K562 (cell line): ENCODE data around the gene MAP3K13. TPM values are rescaled to one million over a fixed set of nuclear protein-coding genes. Genes with fewer than 3 reads are reported as not detected.

Experiments
- ATAC-seq: fragments of 200-7000 bp; cut with Tn5 transposase; 3 replicates; pipeline ENCODE4 v1.9.1; 2020; ENCODE audit warnings: moderate library complexity
- BruUV-seq: library from RNA; stranded (reverse); fragments of 400-500 nt; replicated peaks from 2 replicates; lab custom pipeline; 2021; lab: Mats Ljungman, UMichigan
- CTCF ChIA-PET: fragments of 300-600 bp; formaldehyde crosslinking; extraction: SDS; loops from one replicate; lab custom pipeline; 2021; ENCODE audit warnings: low intra/inter-chr PET ratio; lab: Yijun Ruan, JAX
- POLR2A ChIA-PET: fragments of 300-600, 350-650 bp; sonication (Branson Sonifier 250); formaldehyde crosslinking; extraction: SDS; loops from one replicate; lab custom pipeline; 2021; ENCODE audit warnings: antibody characterized with exemption, inconsistent platforms; lab: Yijun Ruan, JAX
- DNase-seq, 4 experiments: peaks; one replicate each; pipeline versions ENCODE4 v3.0.0 to v3.0.0-alpha.2; 2011 to 2018; ENCODE audit warnings: low spot score in 3 of 4, mixed read lengths in 3 of 4; ENCODE audit errors: extremely low read depth in 1 of 4
- FAIRE-seq: peaks from 2 replicates; lab custom pipeline; 2011; peaks lifted over from hg19 to GRCh38; lab: Jason Lieb, UNC
- H2AFZ ChIP-seq: 2 replicates; pipeline ENCODE4 v1.6.0; 2011; ENCODE audit warnings: low read depth, low read length, control low read depth, inconsistent platforms
- H3K27ac ChIP-seq: fragments of 200-600 bp; 3 replicates; pipeline ENCODE4 v1.8.0; 2011; ENCODE audit warnings: low read depth, mild to moderate bottlenecking, control low read depth, inconsistent platforms, low read length, moderate library complexity, mixed read lengths; ENCODE audit errors: extremely low read depth
- H3K27me3 ChIP-seq, 2 experiments: fragments of 300-600 bp in 1 of 2; 2 replicates in 1 of 2; 3 replicates in 1 of 2; pipeline versions ENCODE4 v1.6.0 to v1.8.0; 2011; ENCODE audit warnings: inconsistent platforms in 2 of 2, low read length in 2 of 2, mild to moderate bottlenecking in 1 of 2, mixed read lengths in 1 of 2, moderate library complexity in 1 of 2; ENCODE audit not compliant: control insufficient read depth in 2 of 2, insufficient read depth in 2 of 2
- H3K36me3 ChIP-seq: fragments of 300-600 bp; 3 replicates; pipeline ENCODE4 v1.8.0; 2011; ENCODE audit warnings: mild to moderate bottlenecking, low read length, inconsistent platforms; ENCODE audit not compliant: control insufficient read depth, insufficient read depth
- H3K4me1 ChIP-seq, 2 experiments: fragments of 200-600 bp in 1 of 2; replicated peaks in 1 of 2; 2 replicates in 1 of 2; 3 replicates in 1 of 2; pipeline versions ENCODE4 v1.5.1 to v1.8.0; 2011; ENCODE audit warnings: inconsistent platforms in 2 of 2, low read length in 2 of 2, mild to moderate bottlenecking in 1 of 2, mixed read lengths in 1 of 2, moderate library complexity in 1 of 2; ENCODE audit not compliant: control insufficient read depth in 2 of 2, insufficient read depth in 2 of 2
- H3K4me2 ChIP-seq: 2 replicates; pipeline ENCODE4 v1.6.1; 2011; ENCODE audit warnings: low read length, control low read depth, inconsistent platforms, mixed read lengths; ENCODE audit not compliant: insufficient read depth
- H3K4me3 ChIP-seq: fragments of 200-600 bp; sonication (generic), shearing (Covaris generic); 2 replicates; pipeline ENCODE4 v1.5.1; 2016; ENCODE audit warnings: control low read depth, inconsistent platforms
- H3K79me2 ChIP-seq: fragments of 200-600 bp; 3 replicates; pipeline ENCODE4 v1.8.0; 2011; ENCODE audit warnings: low read length, inconsistent platforms; ENCODE audit not compliant: control insufficient read depth, insufficient read depth
- H3K9ac ChIP-seq, 2 experiments: 2 replicates each; pipeline versions ENCODE4 v1.6.0 to v1.6.1; 2011; ENCODE audit warnings: low read depth in 2 of 2, low read length in 2 of 2, control low read depth in 1 of 2, inconsistent platforms in 1 of 2, mild to moderate bottlenecking in 1 of 2, mixed read lengths in 1 of 2; ENCODE audit not compliant: insufficient read depth in 1 of 2
- H3K9me1 ChIP-seq: one replicate; pipeline ENCODE4 v1.6.0; 2011; ENCODE audit warnings: inconsistent platforms, mild to moderate bottlenecking, low read length, moderate library complexity; ENCODE audit not compliant: control insufficient read depth, insufficient read depth
- H3K9me3 ChIP-seq: replicated peaks from 2 replicates; pipeline ENCODE4 v1.5.1; 2011; ENCODE audit warnings: low read depth, low read length, inconsistent platforms; ENCODE audit not compliant: control insufficient read depth, insufficient read depth
- H4K20me1 ChIP-seq: replicated peaks from 2 replicates; pipeline ENCODE4 v1.6.1; 2011; ENCODE audit warnings: low read length, inconsistent platforms, mixed read lengths; ENCODE audit not compliant: control insufficient read depth, insufficient read depth
- ATF3 ChIP-seq, 2 experiments: fragments of 450-650 bp in 1 of 2; sonication (generic) in 1 of 2; formaldehyde crosslinking in 1 of 2; IDR thresholded peaks in 1 of 2; conservative IDR thresholded peaks in 1 of 2; 2 replicates each; pipeline versions ENCODE4 v1.6.1 to v1.8.1; 2016 to 2023; ENCODE audit warnings: mild to moderate bottlenecking in 2 of 2, moderate library complexity in 2 of 2, inconsistent platforms in 1 of 2, missing genetic modification reagents in 1 of 2
- BACH1 ChIP-seq: fragments of 200-800 bp; sonication (Bioruptor generic); IDR thresholded peaks from 2 replicates; pipeline ENCODE4 v1.6.1; 2016; ENCODE audit warnings: missing genetic modification characterization, missing compliant biosample characterization
- BRD4 ChIP-seq: fragments of 200-600 bp; sonication (generic); IDR thresholded peaks from 2 replicates; pipeline ENCODE4 v1.6.1; 2017; ENCODE audit warnings: inconsistent platforms
- CBFA2T3 ChIP-seq: fragments of 450-650 bp; IDR thresholded peaks from 2 replicates; pipeline ENCODE4 v1.6.1; 2017
- EP400 ChIP-seq: fragments of 450-650 bp; IDR thresholded peaks from 2 replicates; pipeline ENCODE4 v1.6.1; 2017; ENCODE audit warnings: antibody characterized with exemption, mild to moderate bottlenecking, moderate library complexity
- ESRRA ChIP-seq: fragments of 450-650 bp; IDR thresholded peaks from 2 replicates; pipeline ENCODE4 v1.6.1; 2014; ENCODE audit warnings: low read depth, mild to moderate bottlenecking, moderate library complexity, borderline replicate concordance
- FOSL1 ChIP-seq: fragments of 200-800 bp; sonication (Bioruptor generic); conservative IDR thresholded peaks from 2 replicates; pipeline ENCODE4 v1.6.1; 2016; ENCODE audit warnings: missing genetic modification characterization, missing compliant biosample characterization
- HMG20B ChIP-seq: fragments of 250-450 bp; sonication (Bioruptor Pico); IDR thresholded peaks from 2 replicates; pipeline ENCODE4 v1.5.0; 2021; ENCODE audit warnings: mild to moderate bottlenecking
- LEF1 ChIP-seq: fragments of 450-650 bp; IDR thresholded peaks from 2 replicates; pipeline ENCODE4 v1.6.1; 2016; ENCODE audit warnings: mild to moderate bottlenecking
- MAFG ChIP-seq: fragments of 450-650 bp; conservative IDR thresholded peaks from 2 replicates; pipeline ENCODE4 v1.6.1; 2016; ENCODE audit warnings: missing genetic modification characterization, missing compliant biosample characterization
- MAFK ChIP-seq: IDR thresholded peaks from 2 replicates; pipeline ENCODE4 v1.6.1; 2011; ENCODE audit warnings: low read length, improper control_type of control experiment
- MCM3 ChIP-seq: fragments of 450-650 bp; IDR thresholded peaks from 2 replicates; pipeline ENCODE4 v1.6.1; 2016
- RCOR1 ChIP-seq, 2 experiments: IDR thresholded peaks; 2 replicates each; pipeline ENCODE4 v1.6.1; 2012; ENCODE audit warnings: low read depth in 2 of 2, low read length in 2 of 2, borderline replicate concordance in 1 of 2, improper control_type of control experiment in 1 of 2
- SMARCA4 ChIP-seq: fragments of 450-650 bp; IDR thresholded peaks from 2 replicates; pipeline ENCODE4 v1.6.1; 2016
- SMARCE1 ChIP-seq: fragments of 450-650 bp; IDR thresholded peaks from 2 replicates; pipeline ENCODE4 v1.7.1; 2016; ENCODE audit warnings: mild to moderate bottlenecking
- TEAD1 ChIP-seq, 2 experiments: fragments of 450-650 bp in 1 of 2; sonication (generic) in 1 of 2; formaldehyde crosslinking; IDR thresholded peaks; 2 replicates each; pipeline versions ENCODE4 v1.4.0 to v1.8.0; 2020 to 2022; ENCODE audit warnings: mild to moderate bottlenecking in 2 of 2, missing genetic modification reagents in 1 of 2
- THAP12 ChIP-seq: fragments of 250-450 bp; sonication (Bioruptor Pico); IDR thresholded peaks from 2 replicates; pipeline ENCODE4 v1.9.0; 2021; ENCODE audit warnings: mild to moderate bottlenecking, inconsistent platforms
- ZBTB1 ChIP-seq: sonication (generic); formaldehyde crosslinking; IDR thresholded peaks from 2 replicates; pipeline ENCODE4 v1.8.1; 2023; ENCODE audit warnings: missing genetic modification reagents, low read depth, mild to moderate bottlenecking, borderline replicate concordance
- ZFP36 ChIP-seq: fragments of 150-350 bp; IDR thresholded peaks from 2 replicates; pipeline ENCODE4 v1.6.1; 2018; ENCODE audit warnings: low read length, low read depth; ENCODE audit not compliant: partially characterized antibody
- ZNF766 ChIP-seq: fragments of 200-800 bp; sonication (Bioruptor generic); conservative IDR thresholded peaks from 2 replicates; pipeline ENCODE4 v1.6.1; 2016; ENCODE audit warnings: missing genetic modification characterization, missing compliant biosample characterization
- WGBS: fragments of 100-300 bp; shearing (Covaris generic); methylation state at CpG from one replicate; pipeline ENCODE4 v1.1.6; 2016; ENCODE audit warnings: low coverage, mixed read lengths; ENCODE audit not compliant: insufficient coverage; ENCODE audit errors: missing lambda C conversion rate; 5-methylcytosine and 5-hydroxymethylcytosine counted together
- in situ Hi-C: fragments of 300-500 bp; cut with MboI; formaldehyde crosslinking; loops from 4 replicates; pipeline ENCODE4 v1.15.0; 2018; ENCODE audit warnings: inconsistent platforms, mixed read lengths
- intact Hi-C: fragments of 100-400 bp; cut with micrococcal nuclease; formaldehyde crosslinking; loops from 2 replicates; pipeline ENCODE4 v1.14.2; 2022
- polyA plus RNA-seq, 8 experiments: library from polyadenylated mRNA; depleted of rRNA in 4 of 8; stranded (reverse) in 5 of 8; unstranded in 3 of 8; fragments of >200 nt; fragmentation: Nextera tagmentation in 2 of 8; fragmentation: Illumina TruSeq in 1 of 8; extraction: Ambion mirVana in 2 of 8; extraction: Trizol in 1 of 8; gene quantifications; 2 replicates each; pipeline versions ENCODE4 v1.2.1 to v1.2.3, GENCODE V29; 2011 to 2014; ENCODE audit warnings: inconsistent platforms in 1 of 8, missing spikeins in 1 of 8
- total RNA-seq, 7 experiments: library from RNA; depleted of rRNA in 6 of 7; stranded (reverse); fragments of >200 nt in 6 of 7; fragmentation: Illumina TruSeq in 2 of 7; extraction: Trizol in 2 of 7; gene quantifications; 2 replicates each; pipeline versions ENCODE4 v1.2.1 to v1.2.3, GENCODE V29; 2011 to 2021; ENCODE audit warnings: low replicate concordance in 1 of 7
- TF ChIP-seq, protein P1 (sequence below): sonication (generic); formaldehyde crosslinking; IDR thresholded peaks from 2 replicates; pipeline ENCODE4 v1.8.0; 2022; ENCODE audit warnings: missing genetic modification reagents, mild to moderate bottlenecking, borderline replicate concordance

Gene MAP3K13
- total and polyA plus RNA-seq, 9 of the 15 experiments (the other 6 are each of a cell fraction or from before 2014, with no cell fraction given), result 0.04 to 0.32 (median 0.15) TPM; not detected in 2

GRCh38 chr3:185423178-185423577 lies 60.2 kb downstream of the MAP3K13 start:
- H3K4me3 ChIP-seq, result no peak overlapping the region
- H3K9me1 ChIP-seq, result no peaks in the 10 kb centered on the region
- 0% methylated on average over 3 of the region's 3 CpGs for WGBS
- intact Hi-C loops, result no loop called here
- H3K4me1 ChIP-seq, result peaks cover 0 to 6% of the 10 kb centered on the region in 2 experiments; a peak in 4 of 5 replicates
- CTCF ChIA-PET, result no interaction called here
- H3K27ac ChIP-seq, result no peak overlapping the region
- in situ Hi-C loops, result no loop called here
- ATAC-seq (peak; percentile 90), DNase-seq (peak in 2 of 4 experiments; percentile 27 to 59), FAIRE-seq (peak; percentile 55)
- BruUV-seq, result no TSS peak
- H3K4me2 ChIP-seq, result no peak overlapping the region
- no peaks in the 10 kb centered on the region for H3K79me2 ChIP-seq
- H3K27me3 ChIP-seq, result peaks cover 0 to 10% of the 10 kb centered on the region in 2 experiments; a peak in 3 of 5 replicates
- no peaks in the 10 kb centered on the region for H4K20me1 ChIP-seq
- H3K9ac ChIP-seq, result no peak overlapping the region
- no peak overlapping the region for H2AFZ ChIP-seq
- no peaks in the 10 kb centered on the region for H3K36me3 ChIP-seq
- no peaks in the 10 kb centered on the region for H3K9me3 ChIP-seq
- POLR2A ChIA-PET, result interaction anchor here (1.6 kb wide), 1 partner anchor 12 kb away, joined by 5 read pairs; no protein-coding TSS in a partner anchor
- TF ChIP-seq BRD4 (no peak), LEF1 (0 out of 2 replicates have a peak, but pooled peaks have one; percentile 28), RCOR1 (IDR thresholded peaks at IDR 0.05; ENCODE audit: borderline replicate concordance in 1 of 2, low read depth in 2 of 2, low read length in 2 of 2) (peak in 1 of 2 experiments; percentile 73; a peak in 2 of 4 replicates), MCM3 (no peak), ESRRA (peak; percentile 97), MAFG (peak; percentile 98), ZBTB1 (no peak), TEAD1 (CRISPR knock-in tag; IDR thresholded peaks at IDR 0.05) (0 out of 4 replicates have a peak, but pooled peaks of 1 of the 2 experiments have one; percentile 18), ZFP36 (peak; percentile 44), EP400 (no peak), SMARCE1 (peak; percentile 57; the same call in 1 of the 2 replicates), BACH1 (tag) (peak; percentile 83), HMG20B (no peak), CBFA2T3 (peak; percentile 44), ATF3 (IDR thresholded peaks at IDR 0.05) (peak; percentile 41), ATF3 (CRISPR knock-in tag; conservative IDR thresholded peaks at IDR 0.05) (no peak), ZNF766 (CRISPR knock-in tag) (0 out of 2 replicates have a peak, but pooled peaks have one; percentile 25), MAFK (peak; percentile 90), THAP12 (CRISPR knock-in tag) (no peak), FOSL1 (tag) (peak; percentile 42), SMARCA4 (peak; percentile 61; the same call in 1 of the 2 replicates)
- TF ChIP-seq, protein P1, sequence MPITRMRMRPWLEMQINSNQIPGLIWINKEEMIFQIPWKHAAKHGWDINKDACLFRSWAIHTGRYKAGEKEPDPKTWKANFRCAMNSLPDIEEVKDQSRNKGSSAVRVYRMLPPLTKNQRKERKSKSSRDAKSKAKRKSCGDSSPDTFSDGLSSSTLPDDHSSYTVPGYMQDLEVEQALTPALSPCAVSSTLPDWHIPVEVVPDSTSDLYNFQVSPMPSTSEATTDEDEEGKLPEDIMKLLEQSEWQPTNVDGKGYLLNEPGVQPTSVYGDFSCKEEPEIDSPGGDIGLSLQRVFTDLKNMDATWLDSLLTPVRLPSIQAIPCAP (CRISPR knock-in tag), result no peak
